ENCODE results near the gene SH2D4B. TPM values are rescaled to one million over a fixed set of nuclear protein-coding genes. Genes with fewer than 3 reads are reported as not detected.

The SH2D4B gene
- total RNA-seq, 2 experiments from 2014 or later: 0.03 TPM; not detected in 1

DNA sequence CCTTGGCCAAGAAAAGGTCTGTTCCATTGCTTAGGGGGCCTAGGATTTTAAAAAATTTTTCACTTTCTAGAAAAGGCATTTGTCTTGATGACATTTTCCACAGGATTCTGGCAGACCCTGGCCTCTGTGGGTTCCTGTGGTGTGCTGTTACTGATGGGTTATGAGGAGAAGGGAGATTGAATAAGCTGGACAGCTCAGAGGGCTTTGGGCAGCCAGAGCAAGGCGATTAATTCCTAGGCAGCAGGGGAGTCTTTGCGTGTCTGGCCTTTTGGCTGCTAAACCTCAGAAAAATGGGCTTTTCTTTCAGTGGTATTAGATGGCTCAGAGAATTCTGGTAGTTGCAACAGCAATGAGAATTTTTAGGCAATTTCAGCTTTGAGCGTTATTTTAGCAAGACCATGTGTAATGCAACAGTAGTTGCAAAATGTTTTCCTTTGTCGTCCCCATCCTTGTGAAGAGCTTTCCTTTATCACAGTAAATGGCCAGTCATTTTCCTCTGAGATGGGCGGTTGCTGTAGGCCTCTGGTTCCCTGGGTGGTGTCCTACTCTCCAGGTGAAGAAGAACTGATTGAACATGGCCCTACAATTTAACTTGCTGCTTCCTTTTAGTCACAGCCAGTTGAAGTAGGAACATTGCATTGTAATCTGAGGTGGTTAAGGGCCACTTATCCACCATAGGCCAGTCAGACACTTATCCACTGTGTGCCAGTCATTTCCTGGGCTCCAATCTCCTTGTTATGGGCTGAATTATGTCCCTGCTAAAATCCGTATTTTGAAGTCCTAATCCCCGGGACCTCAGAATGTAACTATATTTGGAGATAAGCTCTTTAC, 43.2 kb downstream of the SH2D4B start:
- no TSS peak for BruUV-seq (replicated peaks)
- no peak overlapping the region for H2AFZ ChIP-seq (ENCODE audit: low read length)
- CTCF ChIA-PET (ENCODE audit: unreplicated experiment): no interaction called here
- H3K79me2 ChIP-seq (ENCODE audit: insufficient read depth, low read depth, low read length): no peaks in the 10 kb centered on the region
- H3K4me3 ChIP-seq (ENCODE audit: low read depth, low read length, poor library complexity, severe bottlenecking): no peak overlapping the region
- H3K4me2 ChIP-seq (ENCODE audit: low read length): no peak overlapping the region
- H3K9me2 ChIP-seq (ENCODE audit: insufficient read depth, low read length): no peaks in the 10 kb centered on the region
- DNase-seq (ENCODE audit: low spot score): no peak
- POLR2A ChIA-PET: no interaction called here
- intact Hi-C loops (cut with micrococcal nuclease; ENCODE audit: unreplicated experiment): no loop called here
- TF ChIP-seq, protein P1, sequence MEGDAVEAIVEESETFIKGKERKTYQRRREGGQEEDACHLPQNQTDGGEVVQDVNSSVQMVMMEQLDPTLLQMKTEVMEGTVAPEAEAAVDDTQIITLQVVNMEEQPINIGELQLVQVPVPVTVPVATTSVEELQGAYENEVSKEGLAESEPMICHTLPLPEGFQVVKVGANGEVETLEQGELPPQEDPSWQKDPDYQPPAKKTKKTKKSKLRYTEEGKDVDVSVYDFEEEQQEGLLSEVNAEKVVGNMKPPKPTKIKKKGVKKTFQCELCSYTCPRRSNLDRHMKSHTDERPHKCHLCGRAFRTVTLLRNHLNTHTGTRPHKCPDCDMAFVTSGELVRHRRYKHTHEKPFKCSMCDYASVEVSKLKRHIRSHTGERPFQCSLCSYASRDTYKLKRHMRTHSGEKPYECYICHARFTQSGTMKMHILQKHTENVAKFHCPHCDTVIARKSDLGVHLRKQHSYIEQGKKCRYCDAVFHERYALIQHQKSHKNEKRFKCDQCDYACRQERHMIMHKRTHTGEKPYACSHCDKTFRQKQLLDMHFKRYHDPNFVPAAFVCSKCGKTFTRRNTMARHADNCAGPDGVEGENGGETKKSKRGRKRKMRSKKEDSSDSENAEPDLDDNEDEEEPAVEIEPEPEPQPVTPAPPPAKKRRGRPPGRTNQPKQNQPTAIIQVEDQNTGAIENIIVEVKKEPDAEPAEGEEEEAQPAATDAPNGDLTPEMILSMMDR (conservative IDR thresholded peaks at IDR 0.05; ENCODE audit: low read length): no peak
- no peak for TF ChIP-seq EZH2phosphoT487 (IDR thresholded peaks at IDR 0.05; ENCODE audit: borderline replicate concordance, low read depth, low read length)
- H3K9me3 ChIP-seq (ENCODE audit: low read length): no peaks in the 10 kb centered on the region
- H4K20me1 ChIP-seq (ENCODE audit: insufficient read depth, low read length): no peaks in the 10 kb centered on the region
- H3K27ac ChIP-seq (ENCODE audit: low read depth, low read length, poor library complexity, severe bottlenecking): no peak overlapping the region
- no peaks in the 10 kb centered on the region for H3K4me1 ChIP-seq (ENCODE audit: insufficient read depth, low read length, poor library complexity, severe bottlenecking)
- no peaks in the 10 kb centered on the region for H3K36me3 ChIP-seq (ENCODE audit: insufficient read depth, low read length)

DNA sequence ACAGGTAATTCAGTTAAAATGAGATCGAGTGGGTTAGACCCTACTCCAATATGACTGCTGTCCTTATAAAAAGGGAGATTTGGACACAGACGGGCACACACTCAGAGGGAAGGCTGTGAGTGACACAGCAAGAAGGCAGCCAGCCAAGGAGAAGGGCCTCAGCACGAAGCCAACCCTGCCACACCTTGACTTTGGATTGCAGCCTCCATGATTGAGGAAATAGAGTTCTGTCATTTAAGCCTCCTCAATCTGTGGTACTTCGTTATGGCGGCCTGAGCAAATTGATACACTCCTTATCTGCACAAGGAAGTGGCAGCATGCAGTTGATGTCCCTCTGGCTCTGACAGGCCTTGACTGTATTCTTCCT, 43.8 kb downstream of the SH2D4B start:
- Histone ChIP-seq H3K4me1 (ENCODE audit: insufficient read depth, low read length, poor library complexity, severe bottlenecking) (no peaks in the 10 kb centered on the region), H2AFZ (ENCODE audit: low read length) (no peak overlapping the region)
- no TSS peak for BruUV-seq (replicated peaks)

More for the DNA sequence above, 43.8 kb downstream of the SH2D4B start:
- no peak overlapping the region for H3K27ac ChIP-seq (ENCODE audit: low read depth, low read length, poor library complexity, severe bottlenecking)
- ChIA-PET POLR2A (no interaction called here), CTCF (ENCODE audit: unreplicated experiment) (no interaction called here)
- H4K20me1 ChIP-seq (ENCODE audit: insufficient read depth, low read length): no peaks in the 10 kb centered on the region
- DNase-seq (ENCODE audit: low spot score): no peak
- intact Hi-C loops (cut with micrococcal nuclease; ENCODE audit: unreplicated experiment): no loop called here
- H3K4me3 ChIP-seq (ENCODE audit: low read depth, low read length, poor library complexity, severe bottlenecking): no peak overlapping the region
- H3K4me2 ChIP-seq (ENCODE audit: low read length): no peak overlapping the region
- H3K9me3 ChIP-seq (ENCODE audit: low read length): no peaks in the 10 kb centered on the region
- TF ChIP-seq, protein P1 (conservative IDR thresholded peaks at IDR 0.05; ENCODE audit: low read length): no peak
- TF ChIP-seq EZH2phosphoT487 (IDR thresholded peaks at IDR 0.05; ENCODE audit: borderline replicate concordance, low read depth, low read length): no peak
- no peaks in the 10 kb centered on the region for H3K9me2 ChIP-seq (ENCODE audit: insufficient read depth, low read length)
- H3K79me2 ChIP-seq (ENCODE audit: insufficient read depth, low read depth, low read length): no peaks in the 10 kb centered on the region
- H3K36me3 ChIP-seq (ENCODE audit: insufficient read depth, low read length): no peaks in the 10 kb centered on the region

Measured in OCI-LY7 (cell line).